Activated naive CD4-positive, alpha-beta T cell treated with anti-CD3 and anti-CD28 coated beads, Interleukin-2, amount 50 U/mL, for 24 hours (primary cell): Measurements from ENCODE around the gene BTBD2.

Experiments used
- H3K27ac Mint-ChIP-seq: one replicate; pipeline ENCODE4 v1.8.0; 2021; ENCODE audit warnings: mild to moderate bottlenecking, mixed read lengths
- H3K27me3 Mint-ChIP-seq: one replicate; pipeline ENCODE4 v1.8.0; 2021; ENCODE audit warnings: mixed read lengths
- H3K36me3 Mint-ChIP-seq: one replicate; pipeline ENCODE4 v1.8.0; 2021; ENCODE audit warnings: mixed read lengths
- H3K4me1 Mint-ChIP-seq: one replicate; pipeline ENCODE4 v1.8.0; 2021; ENCODE audit warnings: mixed read lengths
- H3K4me3 Mint-ChIP-seq: one replicate; pipeline ENCODE4 v1.8.0; 2021; ENCODE audit warnings: mild to moderate bottlenecking, mixed read lengths
- H3K9me3 Mint-ChIP-seq: one replicate; pipeline ENCODE4 v1.8.0; 2021; ENCODE audit warnings: mixed read lengths

The BTBD2 gene

DNA sequence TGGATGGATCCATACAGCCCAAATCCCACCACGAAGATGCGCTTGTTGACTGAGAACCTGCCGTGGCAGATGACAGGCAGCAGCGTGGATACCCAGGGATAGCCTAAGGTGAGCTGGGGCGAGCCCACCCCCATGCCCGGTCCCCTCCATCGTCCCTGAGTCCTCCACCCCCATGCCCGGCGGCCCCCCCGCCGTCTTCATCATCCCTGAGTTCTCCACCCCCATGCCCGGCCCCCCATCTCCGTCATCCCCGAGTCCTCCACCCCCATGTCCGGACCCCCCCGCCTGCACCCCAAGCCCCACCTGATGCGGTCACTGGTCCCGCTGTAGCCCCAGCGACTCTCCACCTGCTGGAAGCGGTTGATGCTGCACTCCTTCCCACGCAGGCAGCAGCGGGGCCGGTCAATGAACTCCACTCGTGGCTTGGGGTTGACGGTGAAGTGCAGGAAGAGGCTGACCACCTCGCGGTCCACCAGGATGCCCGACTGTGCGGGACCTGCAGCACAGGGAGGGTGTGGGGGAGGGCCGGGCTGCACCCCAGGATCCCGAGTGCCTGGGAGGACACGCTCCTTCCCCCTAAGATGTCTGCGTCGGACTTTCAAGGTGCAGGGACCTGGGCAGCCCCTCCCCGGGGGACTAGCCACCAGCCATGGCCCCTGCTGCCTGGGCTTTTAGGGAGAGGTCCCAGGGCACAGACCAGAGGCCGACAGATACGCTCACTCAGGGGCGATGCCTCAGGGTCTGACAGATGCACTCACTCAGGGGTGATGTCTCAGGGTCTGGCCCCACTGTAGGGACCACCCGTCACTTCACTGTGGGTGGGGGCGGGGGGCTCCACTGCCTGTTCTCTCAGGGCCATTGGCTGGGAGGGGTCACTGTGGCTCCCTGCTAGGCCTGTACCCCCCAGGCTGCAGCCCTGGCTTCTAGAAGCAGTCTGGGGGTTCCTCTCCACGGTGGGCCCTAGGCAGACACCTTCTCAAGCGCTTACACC is 28.0 kb downstream of the BTBD2 start:
- no peaks in the 10 kb centered on the region for H3K4me1 Mint-ChIP-seq
- H3K36me3 Mint-ChIP-seq: peaks cover under 1% of the 10 kb centered on the region
- no peaks in the 10 kb centered on the region for H3K27me3 Mint-ChIP-seq
- no peaks in the 10 kb centered on the region for H3K9me3 Mint-ChIP-seq
- H3K27ac Mint-ChIP-seq: no peak overlapping the region
- no peak overlapping the region for H3K4me3 Mint-ChIP-seq

DNA sequence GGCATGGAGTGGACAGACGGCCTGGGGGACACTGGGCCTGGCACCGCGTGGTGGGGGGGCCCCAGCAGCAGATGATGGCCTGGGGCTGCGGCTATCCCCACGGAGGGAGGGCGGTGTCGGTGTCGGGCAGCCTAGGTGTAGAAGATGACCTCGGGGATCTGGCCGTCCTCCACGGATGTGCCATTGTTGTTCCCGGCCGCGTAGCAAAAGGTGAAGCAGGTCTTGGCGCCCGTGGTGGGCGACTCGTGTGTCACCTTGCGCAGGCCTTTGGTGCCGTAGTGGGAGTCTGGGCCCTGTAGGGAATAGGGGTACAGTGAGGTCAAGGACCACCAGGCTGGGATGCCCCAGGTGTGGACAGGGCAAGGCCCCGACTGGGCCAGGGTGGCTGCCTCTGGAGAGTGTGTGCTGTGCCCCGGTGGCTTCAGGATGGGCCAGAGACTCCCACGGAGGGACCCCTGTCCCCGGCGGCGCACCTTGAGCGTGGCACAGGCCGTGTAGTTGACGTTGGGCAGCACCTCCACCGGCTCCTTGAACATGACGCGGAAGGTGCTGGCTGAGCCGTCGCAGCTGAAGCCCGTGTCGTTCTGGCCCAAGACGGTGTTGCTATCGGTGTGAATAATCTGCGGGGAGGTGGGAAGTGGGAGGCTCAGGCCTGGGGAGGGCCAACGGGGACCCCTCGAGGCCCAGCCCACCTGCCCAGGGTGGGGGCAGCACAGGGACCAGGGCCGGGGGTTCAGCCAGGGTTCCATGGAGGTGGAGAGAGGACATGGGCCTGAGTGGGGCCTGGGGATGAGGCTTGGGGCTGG is 29.0 kb downstream of the BTBD2 start:
- Mint-ChIP-seq H3K4me3 (no peak overlapping the region), H3K9me3 (no peaks in the 10 kb centered on the region), H3K36me3 (peaks cover 4% of the 10 kb centered on the region), H3K27ac (no peak overlapping the region), H3K4me1 (no peaks in the 10 kb centered on the region), H3K27me3 (no peaks in the 10 kb centered on the region)

DNA sequence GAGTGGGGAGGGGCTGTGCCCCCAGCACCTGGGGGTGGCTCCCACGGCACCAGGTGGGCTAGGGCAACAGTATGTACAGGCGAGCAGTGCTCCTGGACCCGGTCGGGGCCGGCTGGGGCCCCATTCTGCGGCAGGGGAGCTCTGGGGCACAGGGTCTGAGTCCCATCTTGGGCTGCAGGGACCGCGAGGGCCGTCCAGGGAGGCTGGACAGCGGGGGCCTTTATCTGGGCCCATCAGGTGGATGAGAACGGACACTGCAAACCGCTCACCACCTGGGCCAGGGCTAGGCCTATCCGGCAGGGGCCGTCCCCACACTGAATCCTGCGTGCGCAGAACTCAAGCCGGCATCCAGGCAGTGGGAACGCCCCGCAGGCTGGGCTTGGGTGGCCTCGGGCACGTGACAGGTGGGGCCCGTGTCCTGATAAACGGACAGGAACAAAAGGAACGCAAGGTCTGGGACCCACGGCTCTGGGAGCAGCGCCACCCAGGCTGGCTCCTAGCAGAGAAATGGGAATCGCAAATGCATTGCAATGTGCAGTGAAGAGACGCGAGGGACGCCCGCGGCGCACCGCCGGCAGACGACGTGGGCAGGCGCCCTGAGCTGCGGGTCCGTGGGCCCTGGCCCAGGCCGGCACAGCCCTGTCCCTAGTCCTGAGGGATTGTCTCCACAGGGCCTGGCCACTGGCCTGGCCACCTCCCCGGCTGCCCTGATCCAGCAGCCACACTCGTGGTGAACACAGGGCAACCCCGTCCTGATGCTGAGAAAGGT is 29.7 kb downstream of the BTBD2 start:
- Mint-ChIP-seq H3K27ac (no peak overlapping the region), H3K4me3 (no peak overlapping the region), H3K27me3 (no peaks in the 10 kb centered on the region), H3K36me3 (peaks cover 6% of the 10 kb centered on the region), H3K4me1 (no peaks in the 10 kb centered on the region), H3K9me3 (no peaks in the 10 kb centered on the region)

DNA sequence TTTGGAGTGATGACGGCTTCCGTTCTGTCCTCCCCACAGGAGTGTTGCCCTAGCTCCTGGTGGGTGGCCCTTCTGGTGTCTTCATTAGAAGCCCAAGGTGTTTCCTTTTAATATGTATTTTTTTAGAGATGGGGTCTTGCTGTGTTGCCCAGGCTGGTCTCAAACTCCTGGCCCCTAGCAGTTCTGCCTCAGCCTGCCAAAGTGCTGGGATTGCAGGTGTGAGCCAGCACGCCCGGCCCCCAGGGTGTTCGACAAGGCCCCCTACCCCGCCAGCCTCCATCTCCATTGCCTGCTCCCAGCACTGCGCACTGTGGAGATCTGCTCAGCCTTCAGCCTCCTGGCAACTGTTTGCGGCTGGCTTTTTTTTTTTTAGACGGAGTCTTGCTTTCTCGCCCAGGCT is 31.2 kb downstream of the BTBD2 start:
- H3K36me3 Mint-ChIP-seq: peaks cover 6% of the 10 kb centered on the region

DNA sequence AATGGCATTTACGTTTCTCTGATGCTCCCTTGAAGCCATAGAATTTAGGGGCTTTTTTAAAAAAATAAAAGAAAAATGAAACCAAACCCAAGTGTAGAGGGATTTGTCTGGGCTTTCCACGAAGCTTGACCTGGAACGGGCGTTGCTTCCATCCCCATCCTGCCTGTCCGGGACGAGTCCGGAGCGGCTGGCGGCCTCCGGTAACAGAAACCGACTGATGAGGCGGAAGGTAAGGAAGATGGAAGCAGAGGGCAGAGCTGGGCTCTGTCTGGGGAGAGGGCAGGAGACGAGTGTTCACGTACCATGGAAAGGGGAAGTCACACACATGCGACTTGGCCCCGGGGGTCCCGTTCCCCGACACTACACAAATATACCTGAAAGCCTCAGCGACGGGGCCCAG is 34.3 kb downstream of the BTBD2 start:
- Mint-ChIP-seq H3K9me3 (no peaks in the 10 kb centered on the region), H3K36me3 (peaks cover 6% of the 10 kb centered on the region), H3K27ac (peak overlapping the region; percentile 41)

More for the DNA sequence above, 31.2 kb downstream of the BTBD2 start:
- H3K4me3 Mint-ChIP-seq: no peak overlapping the region
- H3K27ac Mint-ChIP-seq: no peak overlapping the region
- no peaks in the 10 kb centered on the region for H3K27me3 Mint-ChIP-seq
- no peaks in the 10 kb centered on the region for H3K4me1 Mint-ChIP-seq
- H3K9me3 Mint-ChIP-seq: no peaks in the 10 kb centered on the region

DNA sequence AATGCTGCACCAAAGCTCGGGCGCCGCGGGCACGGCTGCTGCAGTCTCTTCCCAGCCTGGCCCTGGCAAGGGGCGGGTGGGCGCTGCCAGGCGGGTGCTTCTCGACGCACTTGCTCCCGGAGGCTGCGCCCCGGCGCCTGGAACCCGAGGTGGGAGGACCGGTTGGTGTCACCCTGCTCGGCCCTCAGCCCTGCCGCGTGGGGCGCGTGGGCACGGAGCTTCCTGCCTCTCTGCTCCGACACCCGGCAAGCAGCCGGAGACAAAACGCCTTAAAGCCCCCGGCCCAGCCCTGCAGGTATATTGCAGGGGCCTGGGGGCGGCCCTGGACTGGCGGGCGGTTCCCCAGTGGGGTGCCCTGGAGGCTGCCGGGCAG is 34.7 kb downstream of the BTBD2 start:
- Mint-ChIP-seq H3K4me3 (no peak overlapping the region), H3K27me3 (no peaks in the 10 kb centered on the region), H3K27ac (no peak overlapping the region), H3K4me1 (no peaks in the 10 kb centered on the region), H3K9me3 (no peaks in the 10 kb centered on the region), H3K36me3 (peaks cover 6% of the 10 kb centered on the region)

More for the DNA sequence above, 34.3 kb downstream of the BTBD2 start:
- Mint-ChIP-seq H3K4me3 (no peak overlapping the region), H3K4me1 (no peaks in the 10 kb centered on the region), H3K27me3 (no peaks in the 10 kb centered on the region)

DNA sequence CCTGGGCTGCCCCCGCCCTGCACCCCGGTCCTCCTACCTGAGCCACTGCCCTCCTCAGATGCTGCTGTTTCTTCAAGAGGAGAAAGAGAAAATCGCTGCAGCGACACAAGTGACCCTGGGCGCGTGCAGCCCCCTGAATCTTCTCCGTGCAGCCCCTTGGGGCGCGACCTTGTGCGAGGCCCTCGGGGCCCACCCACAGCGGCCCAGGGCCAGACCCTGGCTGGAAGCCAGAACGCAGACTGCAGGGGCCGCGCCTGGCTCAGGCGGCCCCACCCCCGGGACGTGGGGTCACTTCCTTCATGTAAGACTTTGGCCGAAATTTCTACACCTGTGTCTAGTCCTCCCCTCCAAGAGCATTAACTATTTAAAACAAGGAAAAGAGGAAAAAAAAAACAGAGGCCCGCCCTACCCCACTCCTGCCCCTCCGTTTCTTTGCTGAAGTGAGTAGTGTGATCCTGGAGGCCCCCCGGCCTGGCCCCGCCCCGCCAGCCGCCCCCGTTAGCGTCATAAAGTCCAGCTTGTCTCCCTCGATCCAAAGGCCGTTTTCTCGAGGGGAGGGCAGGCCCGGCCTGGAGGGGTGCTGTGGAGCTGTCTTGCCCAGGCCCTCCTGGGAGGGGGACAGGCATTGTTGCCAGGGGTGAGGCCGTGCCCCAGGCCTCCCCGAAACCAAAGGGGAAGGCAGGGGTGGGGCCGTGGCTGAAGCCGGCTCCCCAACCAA is 35.3 kb downstream of the BTBD2 start:
- H3K9me3 Mint-ChIP-seq: no peaks in the 10 kb centered on the region
- H3K4me3 Mint-ChIP-seq: no peak overlapping the region
- H3K27me3 Mint-ChIP-seq: no peaks in the 10 kb centered on the region

DNA sequence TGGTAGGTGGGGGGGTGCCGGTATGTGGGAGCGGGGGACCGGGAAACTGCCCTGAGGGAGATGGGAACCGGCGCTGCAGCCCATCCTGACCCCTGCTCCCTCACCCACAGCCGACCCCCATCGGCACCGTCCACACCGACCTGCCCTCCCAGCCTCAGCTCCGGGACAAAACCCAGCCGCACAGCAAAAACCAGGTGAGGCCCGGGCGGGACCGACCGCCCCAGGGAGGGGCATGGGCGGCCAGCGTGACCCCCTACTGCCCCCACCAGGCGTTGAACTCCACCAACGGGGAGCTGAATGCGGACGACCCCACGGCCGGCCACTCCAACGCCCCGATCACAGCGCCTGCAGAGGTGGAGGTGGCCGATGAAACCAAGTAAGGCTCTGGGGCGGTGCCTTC is 35.9 kb downstream of the BTBD2 start:
- no peak overlapping the region for H3K27ac Mint-ChIP-seq
- H3K9me3 Mint-ChIP-seq: no peaks in the 10 kb centered on the region
- H3K4me3 Mint-ChIP-seq: no peak overlapping the region
- H3K36me3 Mint-ChIP-seq: peaks cover 6% of the 10 kb centered on the region
- no peaks in the 10 kb centered on the region for H3K27me3 Mint-ChIP-seq
- no peaks in the 10 kb centered on the region for H3K4me1 Mint-ChIP-seq

More for the DNA sequence above, 35.3 kb downstream of the BTBD2 start:
- Mint-ChIP-seq H3K36me3 (peaks cover 6% of the 10 kb centered on the region), H3K27ac (no peak overlapping the region), H3K4me1 (no peaks in the 10 kb centered on the region)

DNA sequence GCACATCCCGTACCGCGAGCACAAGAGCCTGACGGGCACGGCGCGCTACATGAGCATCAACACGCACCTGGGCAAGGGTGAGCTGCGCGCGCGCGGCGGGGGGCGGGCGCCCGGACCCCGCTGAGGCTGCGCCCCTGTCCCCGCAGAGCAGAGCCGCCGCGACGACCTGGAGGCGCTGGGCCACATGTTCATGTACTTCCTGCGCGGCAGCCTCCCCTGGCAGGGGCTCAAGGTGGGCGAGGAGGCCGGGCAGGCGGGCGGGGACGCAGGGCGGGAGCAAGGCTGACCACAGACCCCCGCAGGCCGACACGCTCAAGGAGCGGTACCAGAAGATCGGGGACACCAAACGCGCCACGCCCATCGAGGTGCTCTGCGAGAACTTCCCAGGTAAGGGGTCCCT is 36.5 kb downstream of the BTBD2 start:
- Mint-ChIP-seq H3K4me3 (no peak overlapping the region), H3K36me3 (peaks cover 6% of the 10 kb centered on the region), H3K27ac (no peak overlapping the region), H3K4me1 (no peaks in the 10 kb centered on the region), H3K9me3 (no peaks in the 10 kb centered on the region), H3K27me3 (no peaks in the 10 kb centered on the region)

DNA sequence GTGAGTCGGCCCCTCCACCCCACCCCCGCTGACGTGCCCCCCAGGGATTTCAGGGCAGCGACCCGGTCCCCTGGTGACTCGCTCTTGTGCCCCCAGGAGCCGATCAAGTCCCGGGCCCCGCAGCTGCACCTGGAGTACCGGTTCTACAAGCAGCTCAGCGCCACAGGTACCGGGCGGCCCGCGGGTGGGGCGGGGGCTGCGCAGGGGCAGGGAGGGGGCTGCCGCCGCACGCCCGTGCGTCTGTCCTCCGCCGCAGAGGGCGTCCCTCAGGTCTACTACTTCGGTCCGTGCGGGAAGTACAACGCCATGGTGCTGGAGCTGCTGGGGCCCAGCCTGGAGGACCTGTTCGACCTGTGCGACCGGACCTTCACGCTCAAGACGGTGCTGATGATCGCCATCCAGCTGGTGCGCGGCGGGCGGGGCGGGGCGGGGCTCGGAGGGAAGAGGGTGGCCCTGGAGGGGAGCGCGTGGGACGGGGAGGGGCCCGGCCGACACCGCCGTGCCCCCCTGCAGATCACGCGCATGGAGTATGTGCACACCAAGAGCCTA is 37.1 kb downstream of the BTBD2 start:
- Mint-ChIP-seq H3K27me3 (no peaks in the 10 kb centered on the region), H3K4me1 (peaks cover 2% of the 10 kb centered on the region), H3K9me3 (no peaks in the 10 kb centered on the region), H3K36me3 (peaks cover 6% of the 10 kb centered on the region), H3K4me3 (no peak overlapping the region), H3K27ac (no peak overlapping the region)

DNA sequence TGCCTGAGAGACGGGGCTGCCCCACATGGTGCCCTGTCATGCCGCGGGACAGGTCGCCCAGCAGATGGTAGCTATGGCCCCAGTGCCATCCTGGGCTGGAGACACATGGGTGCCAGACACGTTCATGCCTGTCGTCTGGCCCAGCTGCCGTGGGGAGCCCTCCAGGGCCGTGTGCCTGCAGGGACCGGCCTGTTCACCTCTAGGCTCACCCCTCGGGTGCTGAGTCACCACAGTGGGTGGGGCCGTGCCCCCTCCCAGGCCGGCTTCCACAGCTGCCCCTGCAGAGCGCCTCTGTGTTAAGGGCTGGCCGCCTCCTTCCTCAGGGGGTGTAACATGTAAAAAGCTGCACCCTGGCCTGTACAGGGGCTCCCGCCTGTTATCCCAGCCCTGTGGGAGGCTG is 38.4 kb downstream of the BTBD2 start:
- no peak overlapping the region for H3K27ac Mint-ChIP-seq
- H3K36me3 Mint-ChIP-seq: peaks cover 5% of the 10 kb centered on the region
- peaks cover 9% of the 10 kb centered on the region for H3K4me1 Mint-ChIP-seq
- H3K4me3 Mint-ChIP-seq: no peak overlapping the region
- H3K9me3 Mint-ChIP-seq: no peaks in the 10 kb centered on the region
- no peaks in the 10 kb centered on the region for H3K27me3 Mint-ChIP-seq

DNA sequence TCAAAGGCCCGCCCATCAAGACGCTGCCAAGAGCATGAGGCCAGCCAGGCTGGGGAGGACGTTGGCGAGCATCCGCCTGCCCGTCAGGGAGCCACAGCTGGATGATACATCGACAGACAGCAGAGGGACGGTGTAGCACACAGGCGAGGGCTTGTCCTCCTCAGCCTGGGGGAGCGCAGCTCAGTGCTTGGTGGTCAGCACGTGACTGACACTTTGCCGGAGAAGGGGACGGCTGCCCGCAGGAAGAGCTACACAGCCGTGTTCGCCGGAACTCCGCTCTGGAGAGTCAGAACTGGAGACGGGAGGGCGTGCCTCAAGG is 40.4 kb downstream of the BTBD2 start:
- Mint-ChIP-seq H3K4me1 (peaks cover 11% of the 10 kb centered on the region), H3K36me3 (no peaks in the 10 kb centered on the region), H3K27me3 (no peaks in the 10 kb centered on the region), H3K27ac (no peak overlapping the region), H3K4me3 (no peak overlapping the region), H3K9me3 (no peaks in the 10 kb centered on the region)

DNA sequence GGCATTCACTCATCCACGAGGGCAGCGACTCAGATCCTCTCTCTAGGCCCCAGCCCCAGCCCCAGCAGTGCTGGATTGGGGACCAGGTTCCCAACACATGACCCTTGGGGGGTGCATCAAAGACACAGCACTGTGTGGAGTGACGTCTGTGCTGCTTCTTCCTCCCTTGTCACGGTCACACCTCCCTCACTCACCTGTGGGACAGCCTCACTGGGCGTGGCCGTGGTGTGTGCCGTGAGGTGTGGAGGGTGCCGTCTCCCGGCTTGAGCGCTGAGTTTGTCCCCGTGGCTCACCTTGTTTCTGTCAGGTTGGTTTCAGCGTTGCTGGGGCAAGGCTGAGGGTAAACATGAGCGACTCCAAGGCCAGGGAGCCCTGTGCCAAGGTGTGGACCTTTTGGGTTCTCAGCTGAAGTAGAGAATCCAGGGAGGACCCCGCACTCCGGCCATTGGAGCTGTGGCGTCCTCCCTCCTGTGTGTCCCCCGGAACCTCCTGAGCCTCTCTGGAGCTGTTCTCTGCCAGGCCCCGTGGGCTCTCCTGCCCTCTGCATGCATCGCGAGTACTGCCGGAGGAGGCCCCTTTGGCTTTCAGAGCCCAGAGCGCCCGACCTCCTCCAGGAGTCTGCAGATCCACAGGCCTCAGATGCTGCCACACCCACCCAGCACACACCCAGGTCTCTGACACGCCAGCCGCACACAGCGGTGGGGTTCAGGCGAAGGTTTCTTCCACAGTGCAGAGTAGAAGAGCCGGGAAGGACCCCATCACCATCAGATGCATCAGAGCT is 40.9 kb downstream of the BTBD2 start:
- no peaks in the 10 kb centered on the region for H3K27me3 Mint-ChIP-seq
- H3K4me3 Mint-ChIP-seq: no peak overlapping the region
- no peaks in the 10 kb centered on the region for H3K9me3 Mint-ChIP-seq
- H3K27ac Mint-ChIP-seq: no peak overlapping the region
- H3K36me3 Mint-ChIP-seq: no peaks in the 10 kb centered on the region
- peaks cover 11% of the 10 kb centered on the region for H3K4me1 Mint-ChIP-seq

DNA sequence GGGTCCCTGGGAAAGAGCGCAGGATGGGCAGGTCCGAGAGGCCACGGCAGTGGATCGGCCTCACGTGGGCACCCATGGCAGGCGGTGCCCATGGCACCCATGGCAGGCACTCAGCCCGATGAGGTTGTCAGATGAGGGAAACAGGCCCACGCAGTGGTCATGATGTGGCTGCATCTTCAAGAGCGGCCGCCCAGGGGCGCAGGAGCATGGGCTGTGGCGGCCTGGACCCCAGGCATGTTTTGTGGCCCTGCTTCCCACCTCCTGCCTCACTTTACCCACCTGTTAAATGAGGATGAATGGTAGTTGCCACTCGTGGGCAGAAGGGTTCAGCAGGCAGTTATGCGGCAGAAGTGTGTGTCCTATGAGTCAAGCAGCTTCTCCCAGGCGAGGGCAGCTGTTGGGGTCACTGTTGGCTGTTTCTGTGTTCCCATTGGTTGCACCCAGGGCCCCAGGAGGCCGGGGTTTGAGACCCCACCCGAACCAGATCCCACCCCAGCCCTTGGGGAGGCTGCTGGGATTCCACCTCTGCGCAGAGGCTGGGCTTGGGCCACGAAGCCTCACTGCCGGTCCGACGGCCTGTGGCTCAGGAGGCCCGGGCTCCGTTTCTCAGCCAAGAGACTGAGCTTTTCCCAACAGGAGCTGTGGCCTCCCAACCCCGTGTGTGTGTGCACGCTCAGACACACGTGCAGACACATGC is 44.6 kb downstream of the BTBD2 start:
- Mint-ChIP-seq H3K4me3 (no peak overlapping the region), H3K9me3 (no peaks in the 10 kb centered on the region), H3K27me3 (no peaks in the 10 kb centered on the region), H3K27ac (peak overlapping the region; percentile 8), H3K4me1 (peaks cover 22% of the 10 kb centered on the region), H3K36me3 (no peaks in the 10 kb centered on the region)
